B cell (primary cell): Measurements from ENCODE around the gene TNFAIP8L1.

Experiments used
- EZH2 ChIP-seq: IDR thresholded peaks from 2 replicates; pipeline ENCODE4 v1.6.1; 2012; ENCODE audit warnings: borderline replicate concordance, low read depth, mild to moderate bottlenecking, moderate library complexity, low read length; ENCODE audit not compliant: insufficient read depth, poor library complexity, severe bottlenecking
- TF ChIP-seq, protein P1 (sequence below): fragments of 200-600 bp; IDR thresholded peaks from one replicate; pipeline ENCODE4 v1.8.0; 2022; ENCODE audit warnings: antibody characterized with exemption, mild to moderate bottlenecking

DNA sequence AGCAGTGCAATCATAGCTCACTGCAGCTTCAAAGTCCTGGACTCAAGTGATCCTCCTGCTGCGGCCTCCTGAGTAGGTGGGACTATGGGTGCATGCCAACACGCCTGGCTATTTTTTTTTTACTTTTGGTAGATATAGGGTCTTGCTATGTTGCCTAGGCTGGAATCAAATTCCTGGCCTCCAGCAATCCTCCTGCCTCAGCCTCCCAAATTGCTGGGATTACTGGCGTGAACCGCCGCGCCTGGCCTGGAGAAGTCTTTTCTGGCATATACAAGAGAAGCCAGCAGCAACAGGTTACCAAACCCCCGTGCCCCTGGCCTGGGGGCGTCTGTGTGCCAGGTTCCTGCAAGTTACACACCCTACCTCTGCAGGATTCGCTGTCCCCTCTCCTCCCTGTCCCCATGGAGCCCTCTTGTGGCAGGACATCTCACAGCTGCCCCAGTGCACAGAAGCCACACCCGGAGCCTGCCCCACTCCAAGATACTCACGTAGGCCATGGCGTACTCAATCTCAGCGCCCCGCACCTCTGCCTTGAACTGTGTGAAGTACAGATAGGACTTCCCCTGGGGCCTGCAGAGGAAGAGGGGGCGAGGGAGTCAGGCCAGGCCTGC is 21.0 kb downstream of the TNFAIP8L1 start:
- TF ChIP-seq, protein P1, sequence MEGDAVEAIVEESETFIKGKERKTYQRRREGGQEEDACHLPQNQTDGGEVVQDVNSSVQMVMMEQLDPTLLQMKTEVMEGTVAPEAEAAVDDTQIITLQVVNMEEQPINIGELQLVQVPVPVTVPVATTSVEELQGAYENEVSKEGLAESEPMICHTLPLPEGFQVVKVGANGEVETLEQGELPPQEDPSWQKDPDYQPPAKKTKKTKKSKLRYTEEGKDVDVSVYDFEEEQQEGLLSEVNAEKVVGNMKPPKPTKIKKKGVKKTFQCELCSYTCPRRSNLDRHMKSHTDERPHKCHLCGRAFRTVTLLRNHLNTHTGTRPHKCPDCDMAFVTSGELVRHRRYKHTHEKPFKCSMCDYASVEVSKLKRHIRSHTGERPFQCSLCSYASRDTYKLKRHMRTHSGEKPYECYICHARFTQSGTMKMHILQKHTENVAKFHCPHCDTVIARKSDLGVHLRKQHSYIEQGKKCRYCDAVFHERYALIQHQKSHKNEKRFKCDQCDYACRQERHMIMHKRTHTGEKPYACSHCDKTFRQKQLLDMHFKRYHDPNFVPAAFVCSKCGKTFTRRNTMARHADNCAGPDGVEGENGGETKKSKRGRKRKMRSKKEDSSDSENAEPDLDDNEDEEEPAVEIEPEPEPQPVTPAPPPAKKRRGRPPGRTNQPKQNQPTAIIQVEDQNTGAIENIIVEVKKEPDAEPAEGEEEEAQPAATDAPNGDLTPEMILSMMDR: no peak
- TF ChIP-seq EZH2: no peak
